ENCODE measurements around the gene CERS1.

- TF ChIP-seq CTCF (IDR thresholded peaks at IDR 0.05) = no peak
- peak in 1 of 3 donors; percentile 20 for TF ChIP-seq POLR2A (IDR thresholded peaks at IDR 0.05)
Observed at GRCh38 chr19:18848878-18849661, 46.9 kb downstream of the CERS1 start.
